ENCODE data around the gene PARD6G.

PARD6G gene, protein sequence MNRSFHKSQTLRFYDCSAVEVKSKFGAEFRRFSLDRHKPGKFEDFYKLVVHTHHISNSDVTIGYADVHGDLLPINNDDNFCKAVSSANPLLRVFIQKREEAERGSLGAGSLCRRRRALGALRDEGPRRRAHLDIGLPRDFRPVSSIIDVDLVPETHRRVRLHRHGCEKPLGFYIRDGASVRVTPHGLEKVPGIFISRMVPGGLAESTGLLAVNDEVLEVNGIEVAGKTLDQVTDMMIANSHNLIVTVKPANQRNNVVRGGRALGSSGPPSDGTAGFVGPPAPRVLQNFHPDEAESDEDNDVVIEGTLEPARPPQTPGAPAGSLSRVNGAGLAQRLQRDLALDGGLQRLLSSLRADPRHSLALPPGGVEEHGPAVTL

DNA sequence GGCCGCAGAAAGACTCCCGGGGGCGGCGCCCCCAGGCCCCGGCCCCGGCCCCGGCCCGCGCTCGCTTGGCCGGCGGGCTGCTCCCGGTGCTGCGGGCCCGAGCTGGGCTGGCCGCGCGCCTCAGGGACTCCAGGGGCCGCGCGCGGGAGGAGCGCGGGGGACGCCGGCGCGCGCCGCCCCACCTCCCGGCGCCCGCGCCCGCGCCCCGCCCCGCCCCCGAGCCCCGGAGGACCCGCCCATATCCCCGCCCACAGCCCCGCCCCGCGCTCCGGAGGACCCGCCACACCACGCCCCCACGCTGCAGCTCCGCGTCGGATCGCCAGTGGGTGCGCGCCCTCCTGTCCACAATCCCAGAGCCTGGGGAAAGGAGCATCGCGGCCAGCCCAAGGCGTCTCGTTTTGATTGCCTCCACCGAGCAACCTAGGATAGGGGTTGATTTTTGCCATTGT, at the start of gene PARD6G:
Gene PARD6G (minus strand): TSS at position 122 of the 449 bp plus-strand sequence. CDS start 166 bp downstream, outside the sequence.
- peak; percentile 32 for DNase-seq (ENCODE audit: low read depth, low spot score)

DNA sequence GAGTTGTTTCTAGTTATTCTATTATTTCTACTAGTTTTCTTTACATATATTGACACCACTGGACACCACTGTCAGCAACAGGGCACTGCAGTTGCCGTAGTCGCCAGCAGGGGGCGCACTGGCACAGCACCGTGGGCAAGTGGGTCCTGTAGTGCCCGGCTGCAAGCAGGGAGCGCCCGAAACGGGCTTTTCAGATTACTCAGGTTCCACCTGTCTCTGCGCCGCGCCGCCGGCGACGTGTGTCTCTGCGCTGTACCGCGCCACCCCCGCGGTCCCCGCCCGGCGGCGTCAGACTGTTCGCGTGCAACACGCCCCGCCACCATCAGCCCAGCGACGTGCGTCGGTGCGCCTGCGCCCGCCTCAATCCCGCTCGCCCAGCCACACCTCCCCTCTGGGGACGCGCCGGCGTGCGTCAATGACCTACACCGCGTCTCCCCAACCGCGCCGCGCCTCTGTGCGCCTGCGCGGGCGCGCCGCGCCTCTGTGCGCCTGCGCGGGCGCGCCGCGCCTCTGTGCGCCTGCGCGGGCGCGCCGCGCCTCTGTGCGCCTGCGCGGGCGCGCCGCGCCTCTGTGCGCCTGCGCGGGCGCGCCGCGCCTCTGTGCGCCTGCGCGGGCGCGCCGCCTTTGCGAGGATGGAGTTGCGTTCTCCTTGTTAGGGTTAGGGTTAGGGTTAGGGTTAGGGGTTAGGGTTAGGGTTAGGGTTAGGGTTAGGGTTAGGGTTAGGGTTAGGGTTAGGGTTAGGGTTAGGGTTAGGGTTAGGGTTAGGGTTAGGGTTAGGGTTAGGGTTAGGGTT, 15.1 kb upstream of the PARD6G start:
- peak; percentile 85 for DNase-seq (ENCODE audit: low read depth, low spot score)

DNA sequence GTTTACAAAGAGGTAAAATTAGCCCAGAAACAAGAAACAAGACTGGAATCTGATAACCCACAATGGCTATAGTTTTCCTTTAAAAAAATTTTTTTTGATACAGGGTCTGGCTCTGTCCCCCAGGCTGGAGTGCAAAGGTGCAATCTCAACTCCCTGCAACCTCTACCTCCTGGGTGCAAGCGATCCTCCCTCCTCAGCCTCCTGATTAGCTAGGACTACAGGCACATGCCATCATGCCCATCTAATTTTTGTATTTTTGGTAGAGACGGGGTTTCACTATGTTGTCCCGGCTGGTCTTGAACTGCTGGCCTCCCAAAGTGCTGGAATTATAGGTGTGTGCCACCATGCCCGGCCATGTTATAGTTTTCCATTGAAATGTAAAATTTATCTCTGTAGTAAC, 12.3 kb upstream of the PARD6G start:
- DNase-seq (ENCODE audit: low read depth, low spot score): no peak

GRCh38 chr18:80258640-80259039, 11.3 kb upstream of the PARD6G start:
- no peak for DNase-seq (ENCODE audit: low read depth, low spot score)

DNA sequence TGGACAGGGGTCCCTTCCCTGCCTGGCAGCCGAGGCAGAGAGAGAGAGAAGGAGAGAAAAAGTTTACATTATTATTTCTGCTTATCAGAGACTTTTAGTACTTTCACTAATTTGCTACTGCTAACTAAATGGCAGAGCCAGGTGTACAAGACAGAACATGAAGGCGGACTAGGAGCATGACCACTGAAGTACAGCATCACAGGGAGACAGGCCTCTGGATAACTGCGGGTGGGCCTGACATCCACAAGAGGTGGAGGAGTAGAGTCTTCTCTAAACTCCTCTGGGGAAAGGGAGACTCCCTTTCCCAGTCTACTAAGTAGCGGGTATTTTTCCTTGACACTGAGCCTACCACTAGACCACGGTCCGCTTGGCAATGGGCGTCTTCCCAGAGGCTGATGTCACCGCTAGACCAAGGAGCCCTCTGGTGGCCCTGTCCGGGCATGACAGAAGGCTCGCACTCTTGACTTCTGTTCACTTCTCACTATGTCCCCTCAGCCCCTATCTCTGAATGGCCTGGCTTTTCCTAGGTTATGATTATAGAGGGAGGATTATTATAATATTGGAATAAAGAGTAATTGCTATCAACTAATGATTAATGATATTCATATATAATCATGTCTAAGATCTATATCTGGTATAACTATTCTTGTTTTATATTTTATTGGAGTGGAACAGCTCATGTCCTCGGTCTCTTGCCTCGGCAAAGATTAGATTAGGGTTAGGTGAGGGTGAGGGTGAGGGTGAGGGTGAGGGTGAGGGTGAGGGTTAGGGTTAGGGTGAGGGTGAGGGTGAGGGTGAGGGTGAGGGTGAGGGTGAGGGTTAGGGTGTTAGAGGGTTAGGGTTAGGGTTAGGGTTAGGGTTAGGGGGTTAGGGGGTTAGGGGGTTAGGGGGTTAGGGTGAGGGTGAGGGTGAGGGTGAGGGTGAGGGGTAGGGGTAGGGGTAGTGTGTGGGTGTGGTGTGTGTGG, 10.5 kb upstream of the PARD6G start:
- DNase-seq (ENCODE audit: low read depth, low spot score): peak; percentile 85

GRCh38 chr18:80254971-80255500, 7.7 kb upstream of the PARD6G start:
- DNase-seq (ENCODE audit: low read depth, low spot score): no peak

- no peak for DNase-seq (ENCODE audit: low read depth, low spot score)
Measured at GRCh38 chr18:80253871-80254492, 6.7 kb upstream of the PARD6G start.

DNA sequence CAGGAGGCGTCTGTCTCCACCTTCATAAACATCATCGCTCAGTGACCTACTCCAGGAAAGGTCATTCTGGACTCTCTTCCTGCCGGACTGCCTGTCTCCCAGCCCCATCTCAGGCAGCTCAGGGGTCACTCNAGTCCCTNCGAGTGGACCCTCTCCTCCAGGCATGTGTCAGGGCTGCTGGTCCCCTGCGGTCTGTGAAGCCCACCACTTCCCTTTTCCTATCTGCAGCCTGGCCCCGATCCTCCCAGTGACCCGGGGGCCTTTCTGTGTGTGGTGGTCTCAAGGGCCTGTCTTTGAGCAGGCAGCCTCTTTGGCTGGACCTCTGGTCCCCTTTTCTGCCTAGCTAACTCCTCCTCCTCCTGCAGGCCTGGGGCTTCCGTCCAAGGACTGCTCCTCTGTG, 5.9 kb upstream of the PARD6G start:
- DNase-seq (ENCODE audit: low read depth, low spot score): no peak

GRCh38 chr18:80252136-80252535, 4.8 kb upstream of the PARD6G start:
- no peak for DNase-seq (ENCODE audit: low read depth, low spot score)

DNA sequence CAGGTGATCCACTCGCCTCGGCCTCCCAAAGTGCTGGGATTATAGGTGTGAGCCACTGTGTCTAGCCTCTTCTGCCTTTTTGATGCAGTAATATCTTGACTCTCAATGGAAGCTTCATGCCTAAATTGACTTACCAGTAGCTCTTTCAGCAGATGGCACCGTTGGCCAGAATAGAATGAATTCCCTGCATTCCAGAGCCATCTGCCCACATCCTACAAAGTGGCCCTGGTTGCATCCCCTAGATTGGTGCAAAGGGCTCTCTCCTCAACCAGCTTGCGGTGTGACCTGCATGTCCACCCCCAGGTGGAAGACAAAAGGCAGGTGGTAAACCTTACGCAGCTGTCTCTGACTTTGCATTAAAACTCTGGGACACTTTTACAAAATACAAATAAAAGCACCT, 4.4 kb upstream of the PARD6G start:
- no peak for DNase-seq (ENCODE audit: low read depth, low spot score)

DNA sequence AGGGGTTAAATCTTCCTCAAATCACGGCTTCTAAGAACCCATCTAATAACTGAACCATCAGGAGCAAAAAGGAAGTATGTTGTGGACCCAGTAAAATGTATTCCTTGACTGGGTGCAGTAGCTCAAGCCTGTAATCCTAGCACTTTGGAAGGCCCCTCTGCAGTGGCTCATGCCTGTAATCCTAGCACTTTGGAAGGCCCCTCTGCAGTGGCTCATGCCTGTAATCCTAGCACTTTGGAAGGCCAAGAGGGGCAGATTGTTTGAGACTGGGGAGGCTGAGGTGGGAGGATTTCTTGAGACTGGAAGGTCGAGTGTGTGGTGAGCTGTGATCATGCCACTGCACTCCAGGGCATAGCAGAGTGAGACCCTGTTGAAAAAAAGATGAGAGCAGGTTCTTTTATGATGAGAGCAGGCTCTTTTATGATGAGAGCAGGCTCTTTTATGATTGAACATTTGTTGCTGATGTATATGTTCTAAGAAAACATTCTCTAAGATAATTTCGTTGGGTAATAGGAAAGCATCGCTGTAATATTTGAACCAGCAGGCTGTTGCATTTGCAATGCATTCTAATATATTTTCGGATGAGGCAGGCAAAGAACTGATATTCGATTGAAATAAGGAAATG, 3.5 kb upstream of the PARD6G start:
- DNase-seq (ENCODE audit: low read depth, low spot score): no peak

- DNase-seq (ENCODE audit: low read depth, low spot score): no peak
Measured at GRCh38 chr18:80249217-80250093, 2.1 kb upstream of the PARD6G start.

DNA sequence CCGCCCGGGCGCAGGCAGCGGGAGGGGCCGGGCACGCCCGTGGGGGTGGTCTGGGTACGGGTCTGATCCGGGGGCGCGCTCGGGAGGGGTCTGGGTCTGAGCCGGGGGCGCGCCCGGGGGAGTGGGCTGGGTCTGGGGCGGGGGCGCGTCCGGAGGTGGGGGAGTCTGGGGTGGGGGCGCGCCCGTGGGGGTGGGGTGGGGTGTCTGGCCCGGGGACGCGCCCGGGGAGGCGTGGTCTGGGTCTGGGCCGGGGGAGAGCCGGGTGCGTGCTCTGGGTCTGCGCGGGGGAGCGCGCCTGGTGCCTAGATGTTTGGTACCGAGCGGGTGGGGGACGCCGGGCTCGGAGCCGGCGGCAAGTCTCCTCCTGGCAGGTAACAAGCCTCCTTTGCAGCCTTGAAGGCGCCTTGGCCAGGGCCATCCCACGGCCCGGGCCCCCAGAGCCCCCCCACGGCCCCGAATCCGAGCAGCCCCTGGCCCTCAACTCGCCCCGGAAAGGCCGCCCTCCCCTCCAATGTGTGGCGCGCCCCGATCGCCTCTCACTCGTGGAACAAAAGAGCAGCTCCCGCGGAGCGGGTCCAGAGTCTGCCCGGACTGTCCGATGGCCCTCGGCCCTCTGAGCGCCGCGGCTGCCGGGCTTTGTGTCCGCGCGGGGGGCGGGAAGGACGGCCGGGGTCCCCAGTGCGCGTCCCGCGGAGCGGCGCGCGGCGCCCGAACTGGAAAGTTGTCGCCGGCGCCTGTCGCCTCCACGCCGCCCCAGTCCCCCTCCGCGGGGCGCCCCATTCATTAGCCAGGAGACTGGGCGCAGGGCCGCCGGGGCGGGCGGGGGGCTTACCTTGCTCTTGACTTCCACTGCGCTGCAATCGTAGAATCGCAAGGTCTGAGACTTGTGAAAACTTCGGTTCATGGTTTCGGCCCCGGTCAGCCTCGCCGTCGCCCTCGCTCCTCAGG, 595 bp downstream of the PARD6G start:
- DNase-seq (ENCODE audit: low read depth, low spot score): peak; percentile 32

DNA sequence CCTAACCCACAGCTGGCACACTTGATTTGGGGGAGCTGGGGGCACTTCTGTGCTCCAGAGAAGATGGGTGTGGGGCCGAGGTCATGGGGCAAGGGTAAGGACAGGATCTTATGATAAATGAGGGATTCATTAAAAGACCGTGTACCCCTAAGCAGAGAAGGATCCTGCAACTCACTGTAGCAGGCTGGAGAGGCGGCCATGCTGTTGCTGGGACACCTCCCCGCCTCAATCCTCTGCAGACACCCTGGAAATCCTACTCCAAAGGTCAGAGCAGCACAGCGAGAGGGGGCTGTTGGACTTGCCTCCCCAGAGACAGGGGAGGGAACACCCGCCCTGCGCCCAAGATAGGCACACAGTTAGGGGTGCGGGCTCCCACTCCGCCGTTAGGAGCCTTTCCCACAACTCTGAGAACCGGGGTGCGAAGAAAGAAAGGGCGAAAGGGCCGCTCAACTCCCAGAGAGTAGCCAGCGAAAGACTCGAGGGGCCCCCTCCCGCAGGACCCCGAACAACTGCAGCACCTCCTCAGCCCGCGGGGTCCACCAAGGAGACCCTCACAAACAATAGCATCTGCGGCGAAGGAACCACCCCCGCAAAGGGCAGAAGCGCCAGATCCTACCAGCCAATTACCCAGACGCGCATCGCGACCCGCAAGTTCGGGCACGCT, 1.4 kb downstream of the PARD6G start:
- no peak for DNase-seq (ENCODE audit: low read depth, low spot score)

- DNase-seq (ENCODE audit: low read depth, low spot score): no peak
Measured at GRCh38 chr18:80244956-80245730, 2.2 kb downstream of the PARD6G start.

- DNase-seq (ENCODE audit: low read depth, low spot score): no peak
Measured at GRCh38 chr18:80244167-80244566, 3.1 kb downstream of the PARD6G start.

DNA sequence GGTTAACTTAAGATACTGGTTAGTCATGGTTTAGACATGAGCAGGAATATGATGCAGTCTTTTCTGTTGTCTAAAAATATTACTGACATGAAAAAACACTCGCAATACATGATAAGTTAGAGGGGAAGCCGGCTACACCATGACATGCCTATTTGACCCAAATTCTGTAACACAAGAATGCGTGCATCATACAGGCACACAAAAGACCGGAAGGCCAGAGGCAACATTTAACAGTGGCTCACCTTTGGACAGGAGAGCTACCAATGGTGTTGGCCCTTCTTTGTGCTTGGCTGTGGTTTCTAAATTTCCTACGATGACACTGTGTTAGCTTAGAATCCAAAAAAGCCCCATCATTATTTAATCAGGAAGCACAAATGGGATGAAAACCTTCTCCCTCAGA, 4.1 kb downstream of the PARD6G start:
- no peak for DNase-seq (ENCODE audit: low read depth, low spot score)
